Subcutaneous abdominal adipose tissue (tissue), 5 donors: Measurements from ENCODE around the gene RNF217.
A peak's percentile ranks its signal among the peaks of the same experiment; 100 is the strongest.

Source experiments
- H3K27ac ChIP-seq: one replicate; pipeline ENCODE4 v1.7.0; 2013; ENCODE audit warnings: low read depth, mild to moderate bottlenecking, inconsistent platforms, low read length, moderate library complexity
- H3K27me3 ChIP-seq, 5 donors: one replicate each; pipeline ENCODE4 v1.7.0; 2013; ENCODE audit warnings: low read length in 5 of 5, inconsistent platforms in 1 of 5; ENCODE audit not compliant: control insufficient read depth in 5 of 5, insufficient read depth in 4 of 5
- H3K36me3 ChIP-seq, 5 donors: one replicate each; pipeline ENCODE4 v1.7.0; 2013; ENCODE audit warnings: low read length in 5 of 5; ENCODE audit not compliant: control insufficient read depth in 5 of 5, insufficient read depth in 5 of 5
- H3K4me1 ChIP-seq, 5 donors: one replicate each; pipeline ENCODE4 v1.7.0; 2013; ENCODE audit warnings: low read length in 5 of 5, mild to moderate bottlenecking in 3 of 5, moderate library complexity in 1 of 5; ENCODE audit not compliant: control insufficient read depth in 5 of 5, insufficient read depth in 5 of 5
- H3K4me3 ChIP-seq, 5 donors: one replicate each; pipeline ENCODE4 v1.7.0; 2013; ENCODE audit warnings: low read length in 5 of 5, low read depth in 1 of 5
- H3K9ac ChIP-seq, 5 donors: one replicate each; pipeline ENCODE4 v1.7.0; 2013; ENCODE audit warnings: low read length in 5 of 5, mild to moderate bottlenecking in 4 of 5, moderate library complexity in 3 of 5
- H3K9me3 ChIP-seq, 5 donors: one replicate each; pipeline ENCODE4 v1.7.0; 2013; ENCODE audit warnings: low read length in 5 of 5; ENCODE audit not compliant: control insufficient read depth in 5 of 5
- donor health status: healthy.
- donor health status: healthy.
- donor health status: healthy.
- donor health status: healthy.
- donor health status: healthy.

The RNF217 gene

GRCh38 chr6:125101631-125102030, 139.4 kb downstream of the RNF217 start:
- no peak overlapping the region for H3K27ac ChIP-seq
- H3K9ac ChIP-seq: no peak overlapping the region
- H3K4me1 ChIP-seq: peaks cover 0 to 16% (median 13%) of the 10 kb centered on the region in 5 donors
- H3K27me3 ChIP-seq: no peaks in the 10 kb centered on the region
- no peaks in the 10 kb centered on the region for H3K9me3 ChIP-seq
- no peaks in the 10 kb centered on the region for H3K36me3 ChIP-seq
- H3K4me3 ChIP-seq: no peak overlapping the region

GRCh38 chr6:125102411-125102810, 140.2 kb downstream of the RNF217 start:
- H3K4me3 ChIP-seq: no peak overlapping the region
- no peaks in the 10 kb centered on the region for H3K36me3 ChIP-seq
- H3K9me3 ChIP-seq: no peaks in the 10 kb centered on the region
- no peak overlapping the region for H3K27ac ChIP-seq
- no peak overlapping the region for H3K9ac ChIP-seq
- peaks cover 0 to 16% (median 13%) of the 10 kb centered on the region in 5 donors for H3K4me1 ChIP-seq
- no peaks in the 10 kb centered on the region for H3K27me3 ChIP-seq

GRCh38 chr6:125102891-125103290, 140.7 kb downstream of the RNF217 start:
- Histone ChIP-seq H3K27me3 (no peaks in the 10 kb centered on the region), H3K9me3 (no peaks in the 10 kb centered on the region), H3K36me3 (no peaks in the 10 kb centered on the region), H3K4me1 (peaks cover 0 to 16% (median 13%) of the 10 kb centered on the region in 5 donors), H3K9ac (no peak overlapping the region), H3K27ac (no peak overlapping the region), H3K4me3 (no peak overlapping the region)

GRCh38 chr6:125104425-125104824, 142.2 kb downstream of the RNF217 start:
- no peak overlapping the region for H3K4me3 ChIP-seq
- no peak overlapping the region for H3K27ac ChIP-seq
- no peak overlapping the region for H3K9ac ChIP-seq

GRCh38 chr6:125107048-125107447, 144.8 kb downstream of the RNF217 start:
- peaks cover 13 to 22% (median 21%) of the 10 kb centered on the region in 5 donors for H3K9me3 ChIP-seq
- peaks cover 0 to 9% (median 4%) of the 10 kb centered on the region in 5 donors for H3K4me1 ChIP-seq
- no peaks in the 10 kb centered on the region for H3K27me3 ChIP-seq
- H3K27ac ChIP-seq: no peak overlapping the region
- H3K9ac ChIP-seq: no peak overlapping the region
- no peaks in the 10 kb centered on the region for H3K36me3 ChIP-seq
- no peak overlapping the region for H3K4me3 ChIP-seq

More at GRCh38 chr6:125104425-125104824, 142.2 kb downstream of the RNF217 start:
- H3K36me3 ChIP-seq: no peaks in the 10 kb centered on the region
- peaks cover 0 to 11% (median 9%) of the 10 kb centered on the region in 5 donors for H3K4me1 ChIP-seq
- peaks cover 0 to 4% (median under 1%) of the 10 kb centered on the region in 5 donors for H3K9me3 ChIP-seq
- H3K27me3 ChIP-seq: no peaks in the 10 kb centered on the region

GRCh38 chr6:125107896-125108295, 145.7 kb downstream of the RNF217 start:
- Histone ChIP-seq H3K4me3 (no peak overlapping the region), H3K36me3 (no peaks in the 10 kb centered on the region)

GRCh38 chr6:125110056-125110455, 147.8 kb downstream of the RNF217 start:
- H3K4me3 ChIP-seq: no peak overlapping the region
- H3K27ac ChIP-seq: no peak overlapping the region
- H3K36me3 ChIP-seq: no peaks in the 10 kb centered on the region
- peaks cover 13 to 26% (median 21%) of the 10 kb centered on the region in 5 donors for H3K9me3 ChIP-seq
- no peak overlapping the region for H3K9ac ChIP-seq
- H3K27me3 ChIP-seq: no peaks in the 10 kb centered on the region
- H3K4me1 ChIP-seq: peaks cover 0 to 6% (median 0%) of the 10 kb centered on the region in 5 donors

More at GRCh38 chr6:125107896-125108295, 145.7 kb downstream of the RNF217 start:
- Histone ChIP-seq H3K27ac (no peak overlapping the region), H3K27me3 (no peaks in the 10 kb centered on the region), H3K9ac (no peak overlapping the region), H3K9me3 (peaks cover 13 to 25% (median 21%) of the 10 kb centered on the region in 5 donors), H3K4me1 (peaks cover 0 to 2% (median 0%) of the 10 kb centered on the region in 5 donors)

- peak overlapping the region in 1 of 5 donors; percentile 41 for H3K4me3 ChIP-seq
- peaks cover 13 to 26% (median 21%) of the 10 kb centered on the region in 5 donors for H3K9me3 ChIP-seq
- no peaks in the 10 kb centered on the region for H3K36me3 ChIP-seq
- no peak overlapping the region for H3K9ac ChIP-seq
- H3K27ac ChIP-seq: no peak overlapping the region
- no peaks in the 10 kb centered on the region for H3K27me3 ChIP-seq
- peaks cover 0 to 6% (median 0%) of the 10 kb centered on the region in 5 donors for H3K4me1 ChIP-seq
Observed at GRCh38 chr6:125111219-125111983, 149.2 kb downstream of the RNF217 start.

GRCh38 chr6:125112934-125113333, 150.7 kb downstream of the RNF217 start:
- H3K27ac ChIP-seq: no peak overlapping the region
- no peak overlapping the region for H3K4me3 ChIP-seq
- H3K9me3 ChIP-seq: peaks cover 13 to 26% (median 21%) of the 10 kb centered on the region in 5 donors
- no peak overlapping the region for H3K9ac ChIP-seq
- peaks cover 0 to 6% (median 0%) of the 10 kb centered on the region in 5 donors for H3K4me1 ChIP-seq
- no peaks in the 10 kb centered on the region for H3K27me3 ChIP-seq
- no peaks in the 10 kb centered on the region for H3K36me3 ChIP-seq

- no peaks in the 10 kb centered on the region for H3K36me3 ChIP-seq
- H3K27me3 ChIP-seq: no peaks in the 10 kb centered on the region
- H3K4me1 ChIP-seq: peaks cover 0 to 10% (median 0%) of the 10 kb centered on the region in 5 donors
- H3K9ac ChIP-seq: no peak overlapping the region
- peaks cover 13 to 26% (median 19%) of the 10 kb centered on the region in 5 donors for H3K9me3 ChIP-seq
- H3K27ac ChIP-seq: no peak overlapping the region
- no peak overlapping the region for H3K4me3 ChIP-seq
Observed at GRCh38 chr6:125114248-125114858, 152.1 kb downstream of the RNF217 start.
